Midbrain (tissue), 1 donor: ENCODE data around the gene RPL18A.
"Not testable (repeated sequence)": the region's sequence is repeated elsewhere in the genome, so short reads cannot be mapped to it uniquely, and the experiment has no call there.

Source experiments
- DNase-seq: peaks from one replicate; lab custom pipeline; 2025; lab: John Stamatoyannopoulos, UW

Gene RPL18A

DNA sequence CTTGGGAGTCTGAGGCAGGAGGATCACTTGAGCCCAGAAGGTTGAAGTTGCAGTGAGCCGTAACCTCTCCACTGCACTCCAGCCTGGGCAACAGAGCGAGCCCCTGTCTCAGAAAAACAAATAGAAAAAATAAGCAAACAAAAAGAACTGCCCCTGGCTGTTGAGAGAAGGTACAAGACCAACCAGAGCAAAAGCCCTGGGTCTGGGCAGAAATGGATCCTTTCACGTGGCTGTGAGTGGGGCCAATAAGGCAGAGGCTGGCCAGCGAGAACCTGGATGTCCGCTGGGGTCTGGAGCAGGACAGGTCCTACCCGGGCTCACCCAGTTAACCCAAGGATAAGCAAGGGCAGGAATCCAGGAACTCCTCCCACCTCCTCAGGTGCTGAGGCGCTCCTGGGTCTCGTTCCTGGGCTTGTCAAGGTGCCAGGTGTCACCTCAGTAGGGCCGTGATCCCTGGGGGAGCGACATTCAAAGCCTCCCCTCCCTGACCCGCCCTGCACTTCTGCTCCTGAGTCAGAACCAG is 7.3 kb downstream of the RPL18A start:
- no peak for DNase-seq

DNA sequence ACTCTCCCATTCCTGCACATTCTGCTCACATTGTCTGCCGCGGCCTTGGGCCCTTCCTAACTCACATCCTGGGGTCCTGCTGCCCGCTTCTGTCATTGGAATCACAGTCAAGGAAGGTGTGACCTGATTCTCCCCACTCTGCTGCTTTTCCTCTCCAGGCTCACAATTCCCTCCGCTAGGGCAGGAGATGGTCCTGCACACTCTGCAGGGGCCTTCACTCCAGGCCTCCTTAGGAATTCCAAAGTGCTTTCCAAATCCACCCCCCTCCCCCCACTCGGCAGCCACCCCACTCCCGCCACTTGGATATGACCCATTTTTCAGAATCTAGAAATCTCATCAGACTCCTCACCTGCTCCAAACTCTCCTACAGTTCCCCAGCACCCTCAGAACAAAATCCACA is 9.0 kb downstream of the RPL18A start:
- DNase-seq = no peak

DNA sequence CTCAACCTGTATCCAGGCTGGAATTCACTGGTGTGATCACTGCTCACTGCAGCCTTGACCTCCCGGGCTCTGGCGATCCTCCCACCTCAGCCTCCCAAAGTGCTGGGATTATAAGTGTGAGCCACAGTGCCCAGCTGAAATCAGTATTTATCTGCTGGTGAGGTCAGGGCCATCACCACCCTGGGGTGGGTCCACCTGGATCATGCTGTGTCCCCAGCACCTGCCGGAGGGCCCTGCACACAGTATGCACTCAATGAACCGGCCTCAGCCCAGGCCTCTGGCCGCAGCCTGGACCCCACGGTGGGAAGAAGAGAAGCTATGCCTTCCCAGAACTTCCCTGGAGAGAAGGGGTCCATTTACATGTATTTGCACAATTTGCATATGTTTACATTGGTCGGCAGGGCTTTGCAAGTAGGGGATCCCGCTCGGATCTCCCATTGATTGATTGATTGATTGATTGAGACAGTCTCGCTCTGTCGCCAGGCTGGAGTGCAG is 9.5 kb downstream of the RPL18A start:
- DNase-seq = no peak

DNA sequence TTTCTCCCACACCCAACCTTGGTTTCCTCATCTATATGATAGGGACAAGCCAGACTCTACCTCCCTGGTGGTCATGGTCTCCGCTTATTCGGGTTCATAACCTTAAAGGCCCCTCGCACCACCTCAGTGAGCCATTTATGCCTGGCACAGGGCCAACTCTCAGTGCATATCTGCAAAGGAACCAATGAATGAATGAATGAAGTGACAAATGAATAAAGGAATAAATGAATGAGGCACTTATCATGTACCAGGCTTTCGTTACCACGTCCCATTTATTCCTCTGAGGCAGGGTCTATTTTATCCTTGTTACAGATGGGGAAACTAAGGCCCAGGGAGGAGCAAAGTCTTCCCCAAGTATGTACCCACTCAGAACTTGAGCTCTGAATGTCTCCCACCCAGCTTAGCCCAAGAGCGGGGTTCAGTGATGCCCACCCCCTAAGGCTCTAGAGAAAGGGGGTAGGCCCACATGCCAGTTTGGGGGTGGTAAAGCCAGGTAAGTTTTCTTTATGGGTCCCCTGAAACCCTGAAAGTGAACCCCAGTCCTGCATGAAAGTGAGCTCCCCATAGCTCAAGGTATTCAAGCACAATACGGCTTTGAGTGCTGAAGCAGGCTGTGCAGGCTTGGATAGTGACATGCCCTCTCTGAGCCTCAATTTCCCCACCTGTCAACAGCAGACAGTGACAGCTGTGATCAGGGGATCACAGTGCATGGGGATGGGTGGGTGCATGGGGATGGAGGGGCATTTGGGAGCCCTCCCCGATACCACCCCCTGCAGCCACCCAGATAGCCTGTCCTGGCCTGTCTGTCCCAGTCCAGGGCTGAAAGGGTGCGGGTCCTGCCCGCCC is 11.5 kb downstream of the RPL18A start:
- no peak for DNase-seq

DNA sequence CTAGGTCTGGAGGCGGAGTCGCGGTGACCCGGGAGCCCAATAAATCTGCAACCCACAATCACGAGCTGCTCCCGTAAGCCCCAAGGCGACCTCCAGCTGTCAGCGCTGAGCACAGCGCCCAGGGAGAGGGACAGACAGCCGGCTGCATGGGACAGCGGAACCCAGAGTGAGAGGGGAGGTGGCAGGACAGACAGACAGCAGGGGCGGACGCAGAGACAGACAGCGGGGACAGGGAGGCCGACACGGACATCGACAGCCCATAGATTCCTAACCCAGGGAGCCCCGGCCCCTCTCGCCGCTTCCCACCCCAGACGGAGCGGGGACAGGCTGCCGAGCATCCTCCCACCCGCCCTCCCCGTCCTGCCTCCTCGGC is 12.2 kb downstream of the RPL18A start, which contains the start of gene SLC5A5:
Gene SLC5A5, plus strand, starts transcription at position 68 of the 373 bp plus-strand sequence. CDS start 375 bp downstream, outside the sequence.
- DNase-seq = no peak

DNA sequence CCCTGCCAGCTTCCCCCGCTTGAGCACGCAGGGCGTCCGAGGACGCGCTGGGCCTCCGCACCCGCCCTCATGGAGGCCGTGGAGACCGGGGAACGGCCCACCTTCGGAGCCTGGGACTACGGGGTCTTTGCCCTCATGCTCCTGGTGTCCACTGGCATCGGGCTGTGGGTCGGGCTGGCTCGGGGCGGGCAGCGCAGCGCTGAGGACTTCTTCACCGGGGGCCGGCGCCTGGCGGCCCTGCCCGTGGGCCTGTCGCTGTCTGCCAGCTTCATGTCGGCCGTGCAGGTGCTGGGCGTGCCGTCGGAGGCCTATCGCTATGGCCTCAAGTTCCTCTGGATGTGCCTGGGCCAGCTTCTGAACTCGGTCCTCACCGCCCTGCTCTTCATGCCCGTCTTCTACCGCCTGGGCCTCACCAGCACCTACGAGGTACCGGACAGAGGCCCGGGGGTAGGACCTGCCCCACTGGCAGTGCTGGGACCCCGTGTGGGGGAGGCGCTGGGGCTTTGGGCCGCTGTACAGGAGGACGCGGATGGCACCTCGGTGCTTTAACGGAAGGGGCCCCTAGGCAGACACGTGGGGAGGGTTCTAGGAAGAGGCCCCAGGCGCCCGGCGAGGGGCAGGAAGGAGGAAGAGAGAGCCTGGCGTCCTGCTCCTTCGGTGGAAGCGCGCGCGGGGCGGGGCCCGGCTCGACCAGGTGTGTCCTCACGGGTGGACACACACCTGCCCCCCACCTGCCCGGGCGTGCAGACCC is 12.7 kb downstream of the RPL18A start:
- DNase-seq = no peak

DNA sequence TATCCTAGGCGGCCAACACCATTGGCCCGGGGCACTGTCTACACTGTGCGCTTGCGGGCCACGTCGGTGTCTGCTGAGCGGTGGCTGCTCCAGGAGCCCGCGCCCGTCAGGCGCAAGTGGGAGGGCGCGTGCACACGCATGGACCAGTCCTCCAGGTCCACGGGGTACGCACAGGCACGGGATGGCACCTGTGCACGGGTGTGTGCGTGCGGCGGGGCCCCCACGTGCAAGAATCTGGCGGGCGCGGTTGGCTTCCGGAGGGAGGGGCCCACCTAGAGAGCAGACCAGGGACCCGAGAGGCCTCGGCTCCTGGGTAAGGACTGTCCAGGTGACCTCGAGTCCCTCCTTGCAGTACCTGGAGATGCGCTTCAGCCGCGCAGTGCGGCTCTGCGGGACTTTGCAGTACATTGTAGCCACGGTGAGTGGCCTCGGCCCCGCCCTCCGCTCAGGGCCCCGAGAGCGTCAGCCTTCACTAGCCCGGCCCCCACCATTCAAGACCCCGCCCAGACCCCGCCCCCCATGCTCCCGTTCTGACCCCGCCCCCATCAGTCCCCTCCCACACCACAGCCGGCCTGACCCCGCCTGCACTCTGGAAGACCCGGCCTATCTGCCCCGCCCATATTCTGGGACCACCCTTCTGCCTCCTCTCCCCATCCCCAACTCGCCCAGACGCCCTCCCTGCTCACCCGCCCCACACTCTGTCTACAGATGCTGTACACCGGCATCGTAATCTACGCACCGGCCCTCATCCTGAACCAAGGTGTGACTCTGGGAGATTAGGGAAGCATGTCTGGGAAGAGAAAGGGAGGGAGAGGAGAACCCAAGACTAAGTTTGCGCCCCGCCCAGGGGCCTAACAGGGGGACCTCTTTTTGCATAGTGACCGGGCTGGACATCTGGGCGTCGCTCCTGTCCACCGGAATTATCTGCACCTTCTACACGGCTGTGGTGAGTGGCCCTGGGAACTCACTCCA is 14.4 kb downstream of the RPL18A start:
- DNase-seq = no peak

DNA sequence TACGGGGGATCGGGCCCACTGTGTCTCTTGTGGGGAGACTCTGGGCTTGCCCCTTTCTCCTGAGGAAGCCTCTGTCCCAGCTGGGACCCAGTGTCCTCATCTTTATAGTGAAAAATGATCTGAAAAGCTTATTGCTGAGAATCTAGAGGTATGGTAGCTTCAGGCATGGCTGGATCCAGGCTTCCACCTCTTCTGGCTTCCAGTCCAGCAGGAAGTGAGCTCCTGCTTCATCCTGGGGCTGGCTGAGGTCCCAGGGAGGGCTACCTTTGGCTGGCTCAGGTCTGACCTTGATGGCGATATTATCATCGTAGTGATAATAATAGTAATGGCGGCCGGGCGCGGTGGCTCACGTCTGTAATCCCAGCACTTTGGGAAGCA is 15.0 kb downstream of the RPL18A start:
- DNase-seq = no peak

DNA sequence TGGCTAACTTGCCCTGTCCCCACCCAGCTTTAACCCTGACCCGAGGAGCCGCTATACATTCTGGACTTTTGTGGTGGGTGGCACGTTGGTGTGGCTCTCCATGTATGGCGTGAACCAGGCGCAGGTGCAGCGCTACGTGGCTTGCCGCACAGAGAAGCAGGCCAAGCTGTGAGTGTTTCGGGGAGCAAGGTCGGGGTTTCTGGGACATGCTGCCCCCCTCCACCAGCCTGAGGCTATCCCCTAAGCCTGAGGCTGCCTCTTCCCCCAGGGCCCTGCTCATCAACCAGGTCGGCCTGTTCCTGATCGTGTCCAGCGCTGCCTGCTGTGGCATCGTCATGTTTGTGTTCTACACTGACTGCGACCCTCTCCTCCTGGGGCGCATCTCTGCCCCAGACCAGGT is 18.0 kb downstream of the RPL18A start:
- no peak for DNase-seq

DNA sequence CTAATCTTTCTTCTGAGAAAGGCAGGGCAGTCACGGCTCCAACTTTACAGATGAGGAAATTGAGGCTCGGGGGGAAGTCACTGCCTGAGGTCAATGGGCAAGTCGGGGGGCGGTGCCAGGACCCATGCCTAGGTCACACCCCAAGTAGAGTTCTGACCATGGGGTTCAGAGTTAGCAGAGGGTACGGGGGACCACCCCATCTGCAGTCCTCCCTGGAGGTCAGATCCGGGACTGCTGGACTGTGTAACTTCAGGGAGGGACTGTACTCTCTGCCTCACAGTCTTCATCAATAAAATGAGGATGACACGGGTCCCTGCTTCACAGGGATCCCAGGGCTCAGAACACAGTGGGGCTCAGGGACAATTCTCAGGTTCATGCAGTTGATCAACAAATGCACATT is 19.8 kb downstream of the RPL18A start:
- DNase-seq = no peak

DNA sequence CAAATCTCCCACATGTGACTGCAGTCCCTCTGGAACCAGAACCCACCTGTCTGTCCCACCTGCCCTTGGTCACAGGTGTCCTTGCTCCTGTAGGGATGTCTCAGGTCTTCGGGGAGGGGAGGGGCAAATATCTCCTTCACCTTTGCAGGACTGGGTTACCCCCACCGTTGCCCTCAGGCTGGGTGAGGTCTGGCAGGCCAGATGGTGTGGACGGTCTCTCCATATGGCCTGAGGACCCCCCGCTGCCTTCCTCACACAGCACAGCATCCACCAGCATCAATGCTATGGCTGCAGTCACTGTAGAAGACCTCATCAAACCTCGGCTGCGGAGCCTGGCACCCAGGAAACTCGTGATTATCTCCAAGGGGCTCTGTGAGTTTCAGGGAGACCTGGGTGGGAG is 22.0 kb downstream of the RPL18A start:
- no peak for DNase-seq

DNA sequence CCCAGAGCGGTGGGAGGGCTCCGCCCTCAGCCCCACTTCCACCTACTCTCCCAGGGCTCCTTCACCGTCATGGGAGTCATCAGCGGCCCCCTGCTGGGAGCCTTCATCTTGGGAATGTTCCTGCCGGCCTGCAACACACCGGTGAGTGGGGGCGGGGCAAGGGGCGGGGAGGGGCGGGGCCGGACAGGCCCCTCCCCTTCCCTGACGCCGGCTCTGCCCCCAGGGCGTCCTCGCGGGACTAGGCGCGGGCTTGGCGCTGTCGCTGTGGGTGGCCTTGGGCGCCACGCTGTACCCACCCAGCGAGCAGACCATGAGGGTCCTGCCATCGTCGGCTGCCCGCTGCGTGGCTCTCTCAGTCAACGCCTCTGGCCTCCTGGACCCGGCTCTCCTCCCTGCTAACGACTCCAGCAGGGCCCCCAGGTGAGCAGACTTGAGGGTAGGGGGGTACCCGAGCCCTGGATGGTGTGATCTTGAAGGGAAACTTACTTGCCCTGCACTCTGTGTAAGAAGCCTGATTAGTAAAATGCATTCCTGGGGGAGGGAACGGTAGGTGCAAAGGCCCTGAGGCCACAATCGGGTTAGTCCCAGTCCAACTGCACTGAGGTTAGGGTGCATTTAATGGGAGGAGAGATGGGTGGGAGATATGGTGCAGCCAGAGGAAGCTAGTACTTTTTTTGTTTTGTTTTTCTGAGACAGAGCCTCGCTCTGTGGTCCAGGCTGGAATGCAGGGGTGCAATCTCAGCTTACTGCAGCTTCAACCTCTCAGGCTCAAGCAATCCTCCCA is 24.1 kb downstream of the RPL18A start:
- no peak for DNase-seq

DNA sequence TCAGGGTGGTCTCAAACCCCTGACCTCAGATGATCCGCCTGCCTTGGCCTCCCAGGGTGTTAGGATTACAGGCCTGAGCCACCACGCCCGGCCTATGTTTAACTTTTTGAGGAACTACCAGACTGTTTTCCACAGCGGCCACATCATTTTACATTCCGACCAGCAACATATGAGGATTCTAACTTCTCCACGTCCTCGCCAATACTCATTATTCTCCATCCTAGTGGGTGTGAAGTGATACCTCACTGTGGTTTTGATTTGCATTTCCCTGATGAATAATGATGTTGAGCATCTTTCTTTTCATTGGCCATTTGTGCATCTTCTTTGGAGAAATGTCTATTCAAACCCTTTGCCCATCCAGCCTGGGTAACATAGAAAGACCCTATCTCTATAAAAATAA is 26.8 kb downstream of the RPL18A start:
- no peak for DNase-seq

DNA sequence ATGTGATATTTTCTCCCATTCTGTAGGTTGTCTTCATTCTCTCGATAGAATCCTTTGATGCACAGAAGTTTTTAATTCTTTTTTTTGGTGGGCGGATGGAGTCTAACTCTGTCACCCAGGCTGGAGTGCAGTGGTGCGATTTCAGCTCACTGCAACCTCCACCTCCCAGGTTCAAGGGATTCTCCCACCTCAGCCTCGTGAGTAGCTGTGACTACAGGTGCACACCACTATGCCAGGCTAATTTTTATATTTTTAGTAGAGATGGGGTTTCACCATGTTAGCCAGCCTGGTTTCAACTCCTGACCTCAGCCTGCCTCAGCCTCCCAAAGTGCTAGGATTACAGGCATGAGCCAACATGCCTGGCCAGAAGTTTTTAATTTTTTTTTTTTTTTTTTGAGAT is 27.5 kb downstream of the RPL18A start:
- DNase-seq = not testable (repeated sequence)

DNA sequence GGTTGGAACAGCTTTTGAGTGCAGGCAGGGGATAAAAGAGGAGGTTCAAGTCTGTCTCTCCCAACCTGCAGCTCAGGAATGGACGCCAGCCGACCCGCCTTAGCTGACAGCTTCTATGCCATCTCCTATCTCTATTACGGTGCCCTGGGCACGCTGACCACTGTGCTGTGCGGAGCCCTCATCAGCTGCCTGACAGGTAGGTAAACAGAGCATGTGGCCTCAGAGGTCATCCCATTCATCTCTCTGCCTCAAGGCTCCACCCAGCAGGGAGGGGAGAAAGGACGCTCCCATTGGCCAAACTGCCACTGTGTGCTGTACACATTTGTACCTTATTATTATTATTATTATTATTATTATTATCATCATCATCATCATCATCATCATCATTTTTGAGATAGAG is 28.6 kb downstream of the RPL18A start:
- no peak for DNase-seq

DNA sequence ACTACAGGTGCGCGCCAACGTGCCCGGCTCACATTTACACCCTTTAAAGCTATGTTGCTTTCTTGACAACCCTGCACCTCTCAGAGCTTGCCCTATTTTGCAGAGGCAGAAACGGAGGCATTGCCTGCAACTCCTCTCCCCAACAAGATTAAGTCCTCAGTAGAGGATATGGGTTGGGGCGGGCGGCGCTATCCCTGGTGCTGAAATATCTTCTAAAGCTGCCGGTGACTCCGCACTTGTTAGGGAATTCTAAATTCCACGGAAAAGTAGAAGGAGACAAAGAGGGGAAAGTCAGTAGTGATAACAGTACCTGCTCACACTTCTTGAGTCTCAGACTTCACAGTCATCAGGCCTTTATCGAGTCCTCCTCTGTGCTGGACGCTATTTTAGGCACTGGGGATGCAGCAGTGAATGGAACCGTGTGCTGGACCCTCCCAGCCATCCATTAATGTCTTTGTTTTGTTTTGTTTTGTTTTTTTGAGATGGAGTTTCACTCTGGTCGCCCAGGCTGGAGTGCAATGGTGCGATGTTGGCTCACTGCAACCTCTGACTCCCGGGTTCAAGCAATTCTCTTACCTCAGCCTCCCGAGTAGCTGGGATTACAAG is 30.0 kb downstream of the RPL18A start:
- no peak for DNase-seq

DNA sequence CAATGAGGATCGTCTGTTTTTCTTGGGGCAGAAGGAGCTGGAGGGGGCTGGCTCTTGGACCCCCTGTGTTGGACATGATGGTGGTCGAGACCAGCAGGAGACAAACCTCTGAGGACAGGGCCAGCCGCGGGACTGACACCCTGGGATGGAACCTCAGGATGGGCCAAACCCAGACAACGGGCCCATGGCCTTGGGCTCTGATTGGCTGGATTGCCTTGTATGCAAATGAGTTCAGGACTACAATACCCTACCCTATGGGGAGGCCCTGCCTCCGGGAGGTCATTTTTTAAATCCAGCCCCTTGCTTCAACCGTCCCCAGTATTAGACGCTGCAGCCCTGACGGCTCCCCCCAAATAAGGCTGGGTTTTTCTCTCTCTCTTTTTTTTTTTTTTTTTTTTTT is 34.1 kb downstream of the RPL18A start:
- DNase-seq = no peak

DNA sequence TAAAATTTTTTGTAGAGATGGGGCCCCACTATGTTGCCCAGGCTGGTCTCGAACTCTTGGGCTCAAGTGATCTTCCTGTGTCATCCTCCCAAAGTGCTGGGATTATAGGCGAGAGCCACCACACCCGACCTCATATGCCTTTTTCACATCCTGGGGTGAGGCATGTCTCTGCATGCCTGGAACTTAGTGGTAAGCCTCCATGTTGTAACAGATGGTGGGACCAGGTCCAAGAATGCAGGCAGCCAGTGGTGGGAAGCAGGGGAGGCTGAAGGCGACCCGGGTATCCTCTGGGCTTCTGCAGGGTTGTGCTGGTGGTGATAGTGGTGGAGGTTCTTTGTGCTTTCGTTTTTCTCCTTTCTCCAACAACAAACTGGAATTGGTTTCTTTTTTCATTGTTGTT is 43.0 kb downstream of the RPL18A start:
- DNase-seq = no peak

DNA sequence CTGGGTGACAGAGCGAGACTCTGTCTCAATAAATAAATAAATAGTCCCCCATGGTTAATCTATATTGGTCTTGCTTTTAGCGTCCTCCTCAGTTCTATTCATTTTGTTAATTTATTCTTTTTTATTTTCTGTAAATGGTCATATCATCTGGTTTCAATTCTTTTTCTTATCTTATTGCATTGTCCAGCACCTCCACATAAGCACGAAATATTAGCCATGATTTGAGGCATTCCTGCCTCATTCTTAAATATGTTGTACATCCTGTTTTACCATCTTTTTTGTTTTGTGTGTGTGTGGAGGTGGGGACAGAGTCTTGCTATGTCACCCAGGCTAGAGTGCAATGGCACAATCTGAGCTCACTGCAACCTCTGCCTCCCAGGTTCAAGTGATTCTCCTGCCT is 48.5 kb downstream of the RPL18A start:
- no peak for DNase-seq

DNA sequence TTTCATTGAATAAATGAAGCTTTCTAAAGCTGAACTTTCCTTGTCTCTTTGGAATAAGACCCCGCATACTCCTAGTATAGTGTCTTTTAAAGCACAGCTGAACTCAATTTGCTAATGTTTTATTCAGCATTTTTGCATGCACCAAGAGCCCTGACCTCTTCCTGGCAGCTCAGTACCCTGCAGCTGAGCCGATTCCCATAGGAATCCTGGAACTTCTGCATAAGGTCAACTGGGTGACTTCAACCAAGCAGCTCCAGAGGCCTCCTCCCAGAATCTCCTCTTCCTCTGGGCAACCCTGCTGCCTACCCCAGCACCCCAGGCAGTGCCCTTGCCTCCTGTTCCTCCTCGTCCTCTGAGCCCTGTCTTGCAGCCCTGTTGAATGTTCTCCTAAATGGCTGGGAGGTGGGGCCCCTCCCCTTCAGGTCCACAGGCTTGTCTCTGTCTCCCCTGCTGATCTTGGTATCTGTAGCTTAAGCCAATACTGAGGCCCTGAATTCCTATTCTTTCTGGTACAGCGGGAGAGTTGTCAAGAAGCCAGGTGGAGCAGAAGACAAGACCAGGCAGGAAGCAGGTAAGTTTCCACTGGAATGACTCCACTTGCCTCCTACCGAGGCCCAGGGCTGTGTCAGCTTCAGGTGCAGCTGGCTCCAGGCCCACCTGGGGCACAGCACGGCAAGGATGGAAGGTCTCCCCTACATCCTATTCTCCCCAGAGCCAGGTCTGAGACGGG is 49.5 kb downstream of the RPL18A start:
- no peak for DNase-seq
